ENCODE measurements around the gene SETBP1. TPM values are rescaled to one million over a fixed set of nuclear protein-coding genes. Genes with fewer than 3 reads are reported as not detected.

The SETBP1 gene
- total and polyA plus RNA-seq, 3 experiments from 2014 or later: 0.22 to 14.1 (median 13.9) TPM

DNA sequence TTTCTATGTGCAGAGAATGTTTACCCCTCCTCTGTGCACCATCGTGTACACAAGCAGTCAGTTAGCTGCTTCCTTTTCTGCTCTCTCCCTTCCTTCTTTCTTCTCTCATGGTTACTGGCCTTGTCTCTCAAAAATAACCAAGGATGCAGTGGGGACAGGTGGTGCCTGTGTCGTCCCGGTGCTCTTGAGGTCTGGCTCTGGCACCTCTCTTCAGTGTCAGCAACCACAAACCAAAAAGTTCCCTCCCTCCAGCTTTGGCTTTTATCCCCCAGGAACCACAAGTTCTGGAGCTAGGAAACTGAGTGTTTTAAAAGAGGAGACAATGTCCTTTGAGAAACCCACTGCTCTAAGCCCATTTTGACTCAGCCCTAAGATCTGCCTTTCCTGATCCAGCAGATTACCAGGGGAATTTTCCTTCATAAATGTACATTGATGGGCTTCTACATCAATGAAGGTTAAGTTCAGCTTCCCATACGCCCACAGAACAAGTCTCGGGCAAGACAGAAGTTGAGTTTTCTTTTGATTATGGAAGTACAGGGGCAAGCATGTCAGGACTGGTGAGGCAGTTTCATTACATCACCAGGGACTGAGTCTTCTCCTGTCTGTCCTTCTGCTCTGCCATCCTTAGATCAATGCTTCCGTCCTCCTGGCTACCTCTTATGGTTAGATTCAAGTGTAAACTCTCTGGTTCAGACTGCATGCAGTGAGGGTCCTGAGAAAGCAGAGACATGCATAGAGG lies 232.2 kb downstream of the SETBP1 start:
- Mint-ChIP-seq H3K27me3 (peaks cover 6 to 7% of the 10 kb centered on the region in 2 donors), H3K27ac (peak overlapping the region in 1 of 8 donors; percentile 55), H3K9me3 (no peaks in the 10 kb centered on the region), H3K4me3 (no peak overlapping the region), H3K4me1 (peaks cover 6 to 12% (median 9%) of the 10 kb centered on the region in 3 donors), H3K36me3 (peaks cover 0 to 1% (median 0%) of the 10 kb centered on the region in 3 donors)
- CTCF ChIA-PET: no interaction called here
- Histone ChIP-seq H3K4me1 (ENCODE audit: insufficient read depth, low read length) (no peaks in the 10 kb centered on the region), H3K9me3 (ENCODE audit: low read length) (no peaks in the 10 kb centered on the region), H3K4me3 (ENCODE audit: low read length) (no peak overlapping the region), H3K36me3 (ENCODE audit: insufficient read depth, low read length) (no peaks in the 10 kb centered on the region), H3K27me3 (ENCODE audit: insufficient read depth, low read length, poor library complexity, severe bottlenecking) (no peaks in the 10 kb centered on the region), H3K27ac (ENCODE audit: low read depth, low read length) (no peak overlapping the region)
- POLR2A ChIA-PET: no interaction called here
- DNase-seq: no peak

DNA sequence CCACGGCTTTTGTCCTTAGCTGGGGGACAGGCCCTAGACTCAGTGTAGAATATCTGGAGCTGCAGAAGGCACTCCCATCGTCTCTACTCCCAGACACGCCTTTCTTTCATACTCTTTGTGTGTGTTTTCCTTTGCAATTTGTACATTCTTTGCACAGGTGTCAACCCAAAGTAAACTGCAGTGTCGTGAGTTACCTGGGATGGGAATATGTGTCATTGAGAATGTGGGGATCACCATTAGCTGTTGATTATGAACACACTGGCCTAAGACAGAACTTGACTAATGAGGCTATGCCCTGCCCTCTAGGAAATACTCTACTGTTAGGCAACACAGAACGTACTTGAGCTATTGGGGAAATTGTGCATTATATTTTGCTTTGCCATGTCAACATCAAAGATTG lies 233.3 kb downstream of the SETBP1 start:
- Mint-ChIP-seq H3K27me3 (peaks cover 6 to 9% of the 10 kb centered on the region in 2 donors), H3K9me3 (no peaks in the 10 kb centered on the region), H3K4me1 (peaks cover 4 to 10% (median 6%) of the 10 kb centered on the region in 3 donors), H3K27ac (no peak overlapping the region), H3K4me3 (no peak overlapping the region), H3K36me3 (peaks cover 0 to 1% (median 0%) of the 10 kb centered on the region in 3 donors)
- DNase-seq: no peak
- Histone ChIP-seq H3K27ac (ENCODE audit: low read depth, low read length) (no peak overlapping the region), H3K4me3 (ENCODE audit: low read length) (no peak overlapping the region), H3K27me3 (ENCODE audit: insufficient read depth, low read length, poor library complexity, severe bottlenecking) (no peaks in the 10 kb centered on the region), H3K9me3 (ENCODE audit: low read length) (no peaks in the 10 kb centered on the region), H3K36me3 (ENCODE audit: insufficient read depth, low read length) (no peaks in the 10 kb centered on the region), H3K4me1 (ENCODE audit: insufficient read depth, low read length) (no peaks in the 10 kb centered on the region)
- ChIA-PET CTCF (no interaction called here), POLR2A (no interaction called here)

DNA sequence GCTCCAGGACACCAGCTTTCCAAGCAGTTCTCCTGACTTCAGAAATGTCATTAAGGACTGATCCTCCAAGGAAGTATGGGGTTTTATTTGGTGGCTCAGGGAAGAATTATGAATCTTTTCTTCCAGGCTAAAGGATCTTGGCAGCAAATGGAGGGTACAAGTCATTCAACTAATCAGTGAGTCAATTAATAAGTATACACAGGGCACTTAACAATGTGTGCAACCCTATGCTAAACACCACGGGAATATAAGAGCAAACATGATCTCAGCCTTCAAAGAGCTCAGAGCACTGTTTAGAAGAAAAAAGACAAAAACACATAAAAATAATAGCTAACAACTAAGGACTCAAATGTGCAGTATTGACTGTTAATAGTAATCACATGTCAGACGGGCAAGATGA lies 234.5 kb downstream of the SETBP1 start:
- no peak overlapping the region for H3K27ac Mint-ChIP-seq
- H3K4me1 Mint-ChIP-seq: no peaks in the 10 kb centered on the region
- DNase-seq: no peak
- H3K27me3 Mint-ChIP-seq: peaks cover 6 to 9% of the 10 kb centered on the region in 2 donors
- POLR2A ChIA-PET: no interaction called here
- H3K4me3 ChIP-seq (ENCODE audit: low read length): no peak overlapping the region
- no peaks in the 10 kb centered on the region for H3K4me1 ChIP-seq (ENCODE audit: insufficient read depth, low read length)
- CTCF ChIA-PET: no interaction called here
- no peaks in the 10 kb centered on the region for H3K9me3 Mint-ChIP-seq
- H3K27ac ChIP-seq (ENCODE audit: low read depth, low read length): no peak overlapping the region
- H3K36me3 ChIP-seq (ENCODE audit: insufficient read depth, low read length): no peaks in the 10 kb centered on the region
- no peak overlapping the region for H3K4me3 Mint-ChIP-seq
- no peaks in the 10 kb centered on the region for H3K9me3 ChIP-seq (ENCODE audit: low read length)
- peaks cover 0 to 1% (median 0%) of the 10 kb centered on the region in 3 donors for H3K36me3 Mint-ChIP-seq
- no peaks in the 10 kb centered on the region for H3K27me3 ChIP-seq (ENCODE audit: insufficient read depth, low read length, poor library complexity, severe bottlenecking)

DNA sequence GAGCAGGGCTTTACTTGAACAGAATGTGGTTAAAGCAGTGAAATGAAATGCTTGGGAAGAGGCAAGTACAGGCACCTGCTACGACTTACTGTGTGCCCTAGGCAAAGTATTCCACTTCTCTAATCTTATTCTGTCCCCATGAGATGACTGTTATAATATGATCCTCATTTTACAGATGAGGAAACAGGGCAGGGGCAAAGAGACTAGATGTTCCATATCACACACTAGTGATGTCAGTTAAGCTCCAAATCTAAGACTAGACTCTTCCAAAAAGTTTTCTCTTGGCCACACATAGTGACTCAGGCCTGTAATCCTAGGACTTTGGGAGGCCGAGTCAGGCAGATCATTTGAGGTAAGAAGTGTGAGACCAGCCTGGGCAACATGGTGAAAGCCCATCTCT lies 235.0 kb downstream of the SETBP1 start:
- peak overlapping the region in 1 of 8 donors; percentile 11 for H3K27ac Mint-ChIP-seq

DNA sequence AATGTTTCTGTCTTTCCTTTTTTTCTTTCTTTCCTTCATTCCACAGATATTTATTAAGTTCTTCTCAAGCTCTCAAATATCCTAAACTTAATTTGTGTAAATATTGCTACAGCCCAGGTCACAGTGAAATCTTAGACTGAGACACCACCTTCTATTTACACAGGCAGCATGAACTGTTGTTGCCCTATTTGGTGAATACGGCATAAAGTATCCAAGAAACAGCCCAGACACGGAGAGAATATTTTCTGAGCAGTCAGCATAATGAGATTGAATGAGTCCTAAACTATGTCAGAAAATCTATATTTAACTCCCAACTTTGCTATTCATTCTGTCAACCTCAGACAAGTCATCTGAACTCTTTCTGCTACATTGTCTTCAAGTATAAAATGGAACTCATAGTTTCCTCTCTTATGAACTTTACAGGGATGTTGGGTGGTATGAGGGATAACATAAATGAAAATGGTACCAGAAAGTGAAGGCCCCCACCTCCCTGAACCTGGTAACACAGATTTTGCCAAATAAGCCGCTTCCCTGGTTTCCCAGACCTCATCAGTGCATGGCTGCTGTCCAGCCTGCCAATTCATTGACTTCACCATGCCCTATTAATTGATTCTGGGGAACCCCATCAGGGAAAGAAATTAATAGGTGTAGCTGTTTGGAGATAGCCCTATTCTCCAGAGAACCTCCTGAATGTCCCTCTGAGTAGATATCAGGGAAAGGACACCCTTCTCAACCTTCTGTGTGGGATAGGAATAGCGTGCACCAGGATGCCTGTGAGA lies 235.9 kb downstream of the SETBP1 start:
- Histone ChIP-seq H3K4me3 (ENCODE audit: low read length) (no peak overlapping the region), H3K27me3 (ENCODE audit: insufficient read depth, low read length, poor library complexity, severe bottlenecking) (no peaks in the 10 kb centered on the region), H3K4me1 (ENCODE audit: insufficient read depth, low read length) (no peaks in the 10 kb centered on the region), H3K9me3 (ENCODE audit: low read length) (no peaks in the 10 kb centered on the region), H3K27ac (ENCODE audit: low read depth, low read length) (no peak overlapping the region), H3K36me3 (ENCODE audit: insufficient read depth, low read length) (no peaks in the 10 kb centered on the region)
- POLR2A ChIA-PET: no interaction called here
- Mint-ChIP-seq H3K4me1 (no peaks in the 10 kb centered on the region), H3K27ac (no peak overlapping the region), H3K27me3 (peaks cover 6 to 8% of the 10 kb centered on the region in 2 donors), H3K9me3 (no peaks in the 10 kb centered on the region), H3K4me3 (no peak overlapping the region), H3K36me3 (peaks cover 0 to 1% (median 0%) of the 10 kb centered on the region in 3 donors)
- CTCF ChIA-PET: no interaction called here
- no peak for DNase-seq

More for the DNA sequence above, 235.0 kb downstream of the SETBP1 start:
- H3K36me3 Mint-ChIP-seq: peaks cover 0 to 1% (median 0%) of the 10 kb centered on the region in 3 donors
- no peaks in the 10 kb centered on the region for H3K9me3 Mint-ChIP-seq
- no peaks in the 10 kb centered on the region for H3K9me3 ChIP-seq (ENCODE audit: low read length)
- no peaks in the 10 kb centered on the region for H3K4me1 ChIP-seq (ENCODE audit: insufficient read depth, low read length)
- H3K36me3 ChIP-seq (ENCODE audit: insufficient read depth, low read length): no peaks in the 10 kb centered on the region
- no peak for DNase-seq
- no peaks in the 10 kb centered on the region for H3K27me3 ChIP-seq (ENCODE audit: insufficient read depth, low read length, poor library complexity, severe bottlenecking)
- H3K27me3 Mint-ChIP-seq: peaks cover 6 to 9% of the 10 kb centered on the region in 2 donors
- ChIA-PET POLR2A (no interaction called here), CTCF (no interaction called here)
- H3K27ac ChIP-seq (ENCODE audit: low read depth, low read length): no peak overlapping the region
- no peak overlapping the region for H3K4me3 Mint-ChIP-seq
- no peaks in the 10 kb centered on the region for H3K4me1 Mint-ChIP-seq
- H3K4me3 ChIP-seq (ENCODE audit: low read length): no peak overlapping the region

DNA sequence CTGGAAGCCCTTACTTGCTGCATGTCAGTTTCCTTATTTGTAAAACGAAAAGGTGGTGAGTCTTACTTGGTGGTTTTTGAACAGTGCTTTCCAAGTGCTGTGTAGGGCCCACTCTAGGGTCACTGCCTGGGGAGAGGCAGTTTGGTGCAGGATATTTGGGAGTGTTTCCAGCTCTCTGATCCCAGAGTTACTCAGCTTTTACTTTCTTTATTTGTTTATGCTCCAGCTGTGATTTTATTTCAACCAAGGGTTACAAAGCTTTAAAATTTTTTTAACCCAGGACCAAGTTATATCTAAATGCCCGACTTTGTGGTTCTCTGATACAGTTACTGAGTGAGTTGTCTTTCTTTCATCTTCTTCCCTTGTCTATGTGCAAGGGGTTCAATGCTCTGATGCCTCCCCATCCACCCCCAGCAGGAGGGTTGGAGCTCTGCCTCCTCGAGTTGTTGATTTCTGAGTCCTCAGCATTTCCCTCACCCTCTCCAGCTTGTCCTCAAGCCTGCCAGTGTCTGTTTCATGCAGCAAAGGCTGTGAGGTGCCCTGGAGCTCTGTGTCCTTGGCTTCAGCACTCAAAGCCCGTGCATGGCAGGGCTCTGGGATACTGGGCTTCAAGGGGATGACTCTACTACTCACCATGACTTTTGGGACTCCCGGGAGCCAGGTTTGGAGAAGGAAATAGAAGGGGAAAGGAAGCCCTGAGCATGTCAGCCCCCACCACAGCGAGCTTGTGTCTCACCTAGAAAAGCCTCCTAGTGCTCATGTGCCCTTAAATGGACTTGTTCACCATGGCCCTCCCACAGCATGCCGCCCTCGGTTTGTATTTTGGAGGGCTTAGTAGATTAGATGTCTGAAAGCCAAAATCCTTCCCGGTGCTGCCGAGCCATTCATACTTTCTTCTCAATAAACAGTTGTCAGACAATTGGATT lies 236.8 kb downstream of the SETBP1 start:
- no peak overlapping the region for H3K4me3 Mint-ChIP-seq
- H3K27me3 Mint-ChIP-seq: peaks cover 6 to 8% of the 10 kb centered on the region in 2 donors
- no peaks in the 10 kb centered on the region for H3K36me3 ChIP-seq (ENCODE audit: insufficient read depth, low read length)

DNA sequence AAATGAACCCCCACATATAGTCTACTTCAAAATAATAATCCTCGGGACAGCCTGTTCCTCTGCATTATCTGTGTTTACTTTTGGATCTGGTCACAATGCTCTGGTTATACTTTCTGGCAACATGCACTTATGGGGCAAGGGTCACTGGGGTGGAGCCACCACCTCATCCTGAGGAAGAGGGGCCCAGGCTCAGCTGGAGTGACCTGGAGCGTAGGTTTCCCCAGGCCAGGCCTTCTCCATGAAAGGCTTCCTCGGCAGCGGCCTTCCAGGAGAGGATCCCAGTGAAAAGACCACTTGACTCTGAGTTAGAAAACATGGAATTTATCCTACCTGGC lies 237.4 kb downstream of the SETBP1 start:
- H3K27ac ChIP-seq (ENCODE audit: low read depth, low read length): no peak overlapping the region
- DNase-seq: no peak
- Mint-ChIP-seq H3K27ac (no peak overlapping the region), H3K4me3 (no peak overlapping the region), H3K27me3 (peaks cover 3 to 6% of the 10 kb centered on the region in 2 donors), H3K36me3 (peaks cover 0 to 1% (median 0%) of the 10 kb centered on the region in 3 donors), H3K9me3 (no peaks in the 10 kb centered on the region), H3K4me1 (no peaks in the 10 kb centered on the region)
- H3K9me3 ChIP-seq (ENCODE audit: low read length): no peaks in the 10 kb centered on the region
- H3K36me3 ChIP-seq (ENCODE audit: insufficient read depth, low read length): no peaks in the 10 kb centered on the region
- H3K27me3 ChIP-seq (ENCODE audit: insufficient read depth, low read length, poor library complexity, severe bottlenecking): no peaks in the 10 kb centered on the region
- CTCF ChIA-PET: no interaction called here
- no peak overlapping the region for H3K4me3 ChIP-seq (ENCODE audit: low read length)
- POLR2A ChIA-PET: no interaction called here
- no peaks in the 10 kb centered on the region for H3K4me1 ChIP-seq (ENCODE audit: insufficient read depth, low read length)

More for the DNA sequence above, 236.8 kb downstream of the SETBP1 start:
- ChIA-PET POLR2A (no interaction called here), CTCF (no interaction called here)
- no peak overlapping the region for H3K27ac Mint-ChIP-seq
- no peak for DNase-seq
- H3K27me3 ChIP-seq (ENCODE audit: insufficient read depth, low read length, poor library complexity, severe bottlenecking): no peaks in the 10 kb centered on the region
- H3K4me1 Mint-ChIP-seq: no peaks in the 10 kb centered on the region
- no peaks in the 10 kb centered on the region for H3K9me3 ChIP-seq (ENCODE audit: low read length)
- no peak overlapping the region for H3K4me3 ChIP-seq (ENCODE audit: low read length)
- peaks cover 0 to 1% (median 0%) of the 10 kb centered on the region in 3 donors for H3K36me3 Mint-ChIP-seq
- H3K27ac ChIP-seq (ENCODE audit: low read depth, low read length): no peak overlapping the region
- H3K9me3 Mint-ChIP-seq: no peaks in the 10 kb centered on the region
- H3K4me1 ChIP-seq (ENCODE audit: insufficient read depth, low read length): no peaks in the 10 kb centered on the region

DNA sequence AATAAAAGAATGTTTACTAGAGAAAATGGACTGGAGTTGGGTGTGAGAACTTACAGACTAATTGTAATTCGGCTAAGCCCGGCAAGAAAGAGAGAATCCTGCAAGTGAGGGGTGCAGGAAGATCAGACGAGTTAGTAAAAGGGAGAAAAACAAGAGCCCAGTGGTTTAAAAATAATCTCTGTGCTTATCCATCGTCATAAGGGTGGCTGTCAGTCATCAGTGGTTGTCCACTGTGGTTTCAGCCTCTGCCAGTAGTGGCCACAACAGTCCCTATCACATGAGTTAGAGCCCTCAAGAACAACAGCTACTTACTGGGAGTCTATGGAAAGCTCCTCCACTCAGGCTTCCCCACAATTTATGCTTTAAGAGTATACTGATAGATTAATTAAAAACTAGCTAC lies 239.8 kb downstream of the SETBP1 start:
- Mint-ChIP-seq H3K9me3 (no peaks in the 10 kb centered on the region), H3K27ac (no peak overlapping the region), H3K27me3 (peaks cover 0 to 5% of the 10 kb centered on the region in 2 donors)

More for the DNA sequence above, 239.8 kb downstream of the SETBP1 start:
- no peaks in the 10 kb centered on the region for H3K9me3 ChIP-seq (ENCODE audit: low read length)
- H3K27ac ChIP-seq (ENCODE audit: low read depth, low read length): no peak overlapping the region
- H3K27me3 ChIP-seq (ENCODE audit: insufficient read depth, low read length, poor library complexity, severe bottlenecking): no peaks in the 10 kb centered on the region
- Mint-ChIP-seq H3K4me3 (no peak overlapping the region), H3K4me1 (no peaks in the 10 kb centered on the region), H3K36me3 (no peaks in the 10 kb centered on the region)
- no peaks in the 10 kb centered on the region for H3K36me3 ChIP-seq (ENCODE audit: insufficient read depth, low read length)
- CTCF ChIA-PET: no interaction called here
- H3K4me1 ChIP-seq (ENCODE audit: insufficient read depth, low read length): no peaks in the 10 kb centered on the region
- POLR2A ChIA-PET: no interaction called here
- no peak overlapping the region for H3K4me3 ChIP-seq (ENCODE audit: low read length)
- DNase-seq: no peak
